H7 (cell line): ENCODE measurements around the gene SSNA1. TPM values are rescaled to one million over a fixed set of nuclear protein-coding genes. Genes with fewer than 3 reads are reported as not detected.

ENCODE experiments used
- DNase-seq: peaks from one replicate; pipeline ENCODE4 v3.0.0; 2012
- H3K27me3 ChIP-seq: 2 replicates; pipeline ENCODE4 v1.6.0; 2011; ENCODE audit warnings: mild to moderate bottlenecking, low read length; ENCODE audit not compliant: control insufficient read depth, insufficient read depth
- H3K36me3 ChIP-seq: replicated peaks from 2 replicates; pipeline ENCODE4 v1.5.1; 2011; ENCODE audit warnings: low read length; ENCODE audit not compliant: control insufficient read depth, insufficient read depth
- H3K4me3 ChIP-seq: 2 replicates; pipeline ENCODE4 v1.5.1; 2011; ENCODE audit warnings: low read depth, mild to moderate bottlenecking, control low read depth, low read length, moderate library complexity; ENCODE audit not compliant: insufficient read depth
- total RNA-seq: library from RNA; depleted of rRNA; stranded (reverse); fragments of >200 nt; shearing (Covaris generic); gene quantifications from 2 replicates; pipeline ENCODE4 v1.2.3, GENCODE V29; 2014

The SSNA1 gene
- total RNA-seq, 1 experiment from 2014 or later: 143 TPM

DNA sequence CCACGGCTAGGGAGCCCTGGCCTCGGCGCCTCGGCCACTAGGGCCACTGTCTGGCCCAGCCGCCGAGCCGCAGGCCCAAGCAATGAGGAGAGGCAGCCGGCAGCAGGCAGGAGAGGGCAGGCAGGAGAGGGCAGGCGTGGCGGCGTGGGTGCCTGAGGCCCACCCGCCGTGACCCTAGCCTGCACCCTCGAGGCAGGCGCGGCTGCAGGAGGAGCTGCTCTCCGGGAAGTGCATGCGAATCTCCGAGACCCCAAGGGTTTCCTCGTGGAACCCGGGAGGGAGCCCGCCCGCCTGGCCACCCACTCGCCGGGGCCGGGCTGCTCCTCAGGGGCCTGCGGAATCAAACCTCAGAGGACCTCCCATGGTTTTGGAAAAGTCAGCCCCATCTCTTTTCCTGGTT is 40.2 kb upstream of the SSNA1 start:
- Histone ChIP-seq H3K36me3 (no peaks in the 10 kb centered on the region), H3K27me3 (peaks cover 2% of the 10 kb centered on the region), H3K4me3 (no peak overlapping the region)
- no peak for DNase-seq

DNA sequence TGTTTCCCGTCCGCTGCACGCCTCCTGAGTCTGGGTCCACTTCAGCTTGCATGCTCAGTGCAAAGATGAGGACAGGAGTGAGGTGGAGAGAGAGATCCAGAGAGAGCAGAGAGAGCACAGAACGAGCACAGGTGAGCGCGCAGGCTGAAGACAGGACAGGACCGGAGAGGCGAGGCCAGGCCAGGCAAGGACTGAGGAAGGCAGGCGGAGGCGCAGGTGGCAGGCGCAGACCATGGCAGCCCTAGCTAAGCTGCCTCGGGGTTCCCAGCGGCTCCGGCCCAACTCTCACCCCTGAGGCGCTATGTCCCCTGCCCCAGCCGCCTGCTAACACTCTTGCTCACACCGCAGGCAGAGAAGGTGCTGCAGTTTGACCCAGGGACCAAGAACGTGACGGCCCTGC is 39.8 kb upstream of the SSNA1 start:
- no peak for DNase-seq
- Histone ChIP-seq H3K27me3 (peaks cover 2% of the 10 kb centered on the region), H3K4me3 (no peak overlapping the region), H3K36me3 (no peaks in the 10 kb centered on the region)

DNA sequence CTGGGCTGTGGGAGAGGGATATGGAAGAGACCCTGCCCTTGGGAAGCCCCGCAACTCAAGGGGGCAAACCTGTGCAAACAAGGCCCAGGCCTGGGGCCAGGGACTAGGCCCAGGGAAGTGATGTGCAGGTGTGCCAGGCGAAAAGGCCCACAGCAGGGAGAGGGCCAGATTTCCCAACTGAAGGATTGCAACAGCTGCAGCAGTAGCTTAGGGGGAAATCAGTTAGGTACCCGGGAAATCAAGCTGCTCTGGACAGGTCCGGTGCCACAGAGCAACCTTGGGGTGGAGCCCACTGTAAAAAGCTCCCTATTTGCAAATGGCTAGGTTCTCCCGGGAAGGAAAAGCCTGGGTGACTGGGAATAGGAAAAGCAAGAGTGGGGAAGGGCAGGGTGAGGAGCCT is 39.1 kb upstream of the SSNA1 start:
- Histone ChIP-seq H3K36me3 (no peaks in the 10 kb centered on the region), H3K4me3 (no peak overlapping the region), H3K27me3 (peaks cover 2% of the 10 kb centered on the region)
- no peak for DNase-seq

DNA sequence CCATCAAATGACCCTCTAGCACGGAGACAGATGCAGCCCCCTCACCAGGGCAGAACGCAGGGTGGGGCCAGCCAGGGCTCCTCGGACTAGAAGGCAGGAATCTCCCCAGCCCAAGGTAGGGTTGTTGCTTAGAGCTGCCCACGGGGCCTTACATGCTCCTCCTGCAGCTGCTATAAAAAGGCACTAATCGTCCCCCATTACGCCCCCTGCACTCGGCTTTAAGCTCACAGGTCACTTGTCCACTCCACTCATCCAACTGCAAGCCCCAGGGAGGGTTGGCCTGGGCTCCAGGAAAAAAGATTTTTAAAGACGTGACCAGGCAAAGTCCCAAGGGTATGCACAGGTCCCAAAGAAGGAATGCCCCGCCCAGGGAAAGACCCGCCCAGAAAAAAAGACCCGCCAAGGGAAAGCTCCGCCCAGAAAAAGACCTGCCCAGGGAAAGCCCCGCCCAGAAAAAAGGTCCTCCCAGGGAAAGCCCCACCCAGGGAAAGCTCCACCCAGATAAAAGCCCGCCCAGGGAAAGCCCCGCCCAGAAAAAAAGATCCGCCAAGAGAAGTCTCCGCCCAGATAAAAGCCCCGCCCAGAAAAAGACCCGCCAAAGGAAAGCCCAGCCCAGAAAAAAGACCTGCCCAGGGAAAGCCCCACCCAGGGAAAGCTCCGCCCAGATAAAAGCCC is 38.4 kb upstream of the SSNA1 start:
- Histone ChIP-seq H3K27me3 (peaks cover 6% of the 10 kb centered on the region), H3K36me3 (no peaks in the 10 kb centered on the region), H3K4me3 (no peak overlapping the region; the same call in 1 of the 2 replicates)
- peak; percentile 83 for DNase-seq

DNA sequence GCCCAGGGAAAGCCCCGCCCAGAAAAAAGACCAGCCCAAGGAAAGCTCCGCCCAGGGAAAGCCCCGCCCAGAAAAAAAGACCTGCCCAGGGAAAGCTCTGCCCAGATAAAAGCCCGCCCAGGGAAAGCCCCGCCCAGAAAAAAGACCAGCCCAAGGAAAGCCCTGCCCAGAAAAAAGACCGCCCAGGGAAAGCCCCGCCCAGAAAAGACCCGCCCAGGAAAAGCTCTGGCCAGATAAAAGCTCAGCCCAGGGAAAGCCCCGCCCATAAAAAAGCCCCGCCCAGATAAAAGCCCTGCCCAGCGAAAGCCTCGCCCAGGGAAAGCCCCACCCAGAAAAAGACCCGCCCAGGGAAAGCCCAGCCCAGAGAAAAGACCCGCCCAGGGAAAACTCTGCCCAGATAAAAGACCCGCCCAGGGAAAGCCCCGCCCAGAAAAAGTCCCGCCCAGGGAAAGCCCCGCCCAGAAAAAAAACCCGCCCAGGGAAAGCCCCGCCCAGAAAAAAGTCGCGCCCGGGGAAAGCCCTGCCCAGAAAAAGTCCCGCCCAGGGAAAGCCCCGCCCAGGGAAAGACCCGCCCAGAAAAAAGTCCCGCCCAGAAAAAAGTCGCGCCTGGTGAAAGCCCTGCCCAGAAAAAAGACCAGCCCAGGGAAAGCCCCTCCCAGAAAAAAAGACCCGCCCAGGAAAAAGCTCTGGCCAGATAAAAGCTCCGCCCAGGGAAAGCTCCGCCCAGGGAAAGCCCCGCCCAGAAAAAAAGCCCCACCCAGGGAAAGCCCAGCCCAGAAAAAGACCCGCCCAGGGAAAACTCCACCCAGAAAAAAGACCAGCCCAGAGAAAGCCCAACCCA is 37.6 kb upstream of the SSNA1 start:
- no peak overlapping the region for H3K4me3 ChIP-seq
- DNase-seq: peak; percentile 86
- peaks cover 13% of the 10 kb centered on the region for H3K27me3 ChIP-seq
- no peaks in the 10 kb centered on the region for H3K36me3 ChIP-seq

DNA sequence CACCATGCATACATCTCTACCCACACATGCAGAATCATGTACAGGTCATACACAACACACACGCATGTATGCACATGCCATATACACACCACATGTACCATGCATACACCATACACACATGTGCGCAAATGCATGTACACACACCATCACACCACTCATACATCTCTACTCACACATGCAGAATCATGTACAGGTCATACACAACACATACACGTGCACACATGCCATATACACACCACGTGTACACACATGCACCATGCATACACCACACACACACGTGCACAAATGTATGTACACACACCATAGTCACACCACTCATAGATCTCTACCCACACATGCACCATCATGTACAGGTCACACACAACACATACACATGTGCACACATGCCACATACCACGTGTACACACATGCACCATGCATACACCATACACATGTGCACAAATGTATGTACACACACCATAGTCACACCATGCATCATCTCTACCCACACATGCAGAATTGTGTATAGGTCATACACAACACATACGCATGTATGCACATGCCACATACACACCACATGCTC is 35.6 kb upstream of the SSNA1 start:
- Histone ChIP-seq H3K36me3 (no peaks in the 10 kb centered on the region), H3K4me3 (no peak overlapping the region), H3K27me3 (peaks cover 32% of the 10 kb centered on the region)
- DNase-seq: no peak

DNA sequence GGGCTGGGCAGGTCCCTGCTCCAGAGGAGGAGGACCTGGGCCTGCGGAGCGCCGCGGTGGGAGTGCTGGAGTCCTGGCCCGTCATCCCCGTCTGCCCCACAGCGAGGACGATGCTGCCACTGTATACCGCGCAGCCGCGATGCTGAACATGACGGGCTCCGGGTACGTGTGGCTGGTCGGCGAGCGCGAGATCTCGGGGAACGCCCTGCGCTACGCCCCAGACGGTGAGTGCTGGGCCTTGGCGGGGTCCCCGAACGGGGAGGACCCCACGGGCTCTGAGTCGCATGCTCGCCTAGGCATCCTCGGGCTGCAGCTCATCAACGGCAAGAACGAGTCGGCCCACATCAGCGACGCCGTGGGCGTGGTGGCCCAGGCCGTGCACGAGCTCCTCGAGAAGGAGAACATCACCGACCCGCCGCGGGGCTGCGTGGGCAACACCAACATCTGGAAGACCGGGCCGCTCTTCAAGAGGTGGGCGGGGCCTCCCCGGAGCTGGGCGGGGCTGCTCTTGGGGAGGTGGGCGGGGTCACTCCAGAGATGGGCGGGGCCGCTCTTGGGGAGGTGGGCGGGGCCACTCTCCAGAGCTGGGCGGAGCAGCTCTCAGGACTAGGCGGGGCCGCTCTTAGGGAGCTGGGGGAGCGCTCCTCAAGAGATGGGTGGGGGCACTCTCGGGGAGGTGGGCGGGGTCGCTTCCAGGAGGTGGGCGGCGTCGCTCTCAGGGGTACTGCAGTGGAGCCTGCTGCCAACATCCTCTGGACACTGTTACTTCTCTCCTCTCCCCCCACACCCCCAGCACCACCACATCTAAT is 31.7 kb upstream of the SSNA1 start:
- Histone ChIP-seq H3K27me3 (peaks cover 61% of the 10 kb centered on the region), H3K36me3 (no peaks in the 10 kb centered on the region), H3K4me3 (peak overlapping the region; percentile 55)
- peak; percentile 96 for DNase-seq

DNA sequence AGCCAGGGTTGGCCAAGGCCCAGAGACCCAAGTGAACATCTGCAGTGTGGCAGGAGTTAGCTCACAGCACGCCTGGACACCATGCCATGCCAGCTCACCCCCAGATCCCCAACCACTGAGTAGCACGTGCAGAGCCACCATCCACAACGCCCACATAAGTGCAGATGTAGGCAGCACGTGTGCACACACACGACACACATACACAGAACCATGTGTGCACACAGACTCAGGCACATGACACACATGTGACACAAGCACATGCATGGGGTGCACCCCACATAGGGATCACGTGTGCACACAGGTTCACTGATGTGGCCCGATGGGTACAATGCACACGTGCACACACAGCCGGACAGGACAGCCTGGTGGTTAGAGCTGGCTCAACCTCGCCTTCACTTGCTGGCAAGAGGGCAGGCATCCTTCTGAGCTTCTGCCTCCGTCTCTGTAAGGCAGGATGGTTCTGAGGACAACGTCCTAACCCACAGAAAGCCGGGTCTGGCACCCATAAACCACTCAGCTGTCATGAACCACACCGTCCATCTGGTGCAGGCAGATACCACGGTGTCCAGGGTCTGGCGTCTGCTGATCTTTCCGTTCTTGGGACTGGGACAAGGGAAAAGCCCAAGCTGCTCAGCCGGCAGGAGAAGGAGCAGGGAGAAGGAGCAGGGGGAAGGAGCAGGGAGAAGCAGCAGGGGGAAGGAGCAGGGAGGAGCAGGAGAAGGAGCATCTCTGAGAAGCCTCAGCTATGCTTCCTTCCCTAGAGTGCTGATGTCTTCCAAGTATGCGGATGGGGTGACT is 30.7 kb upstream of the SSNA1 start:
- H3K36me3 ChIP-seq: no peaks in the 10 kb centered on the region
- DNase-seq: no peak
- H3K27me3 ChIP-seq: peaks cover 71% of the 10 kb centered on the region
- H3K4me3 ChIP-seq: no peak overlapping the region

DNA sequence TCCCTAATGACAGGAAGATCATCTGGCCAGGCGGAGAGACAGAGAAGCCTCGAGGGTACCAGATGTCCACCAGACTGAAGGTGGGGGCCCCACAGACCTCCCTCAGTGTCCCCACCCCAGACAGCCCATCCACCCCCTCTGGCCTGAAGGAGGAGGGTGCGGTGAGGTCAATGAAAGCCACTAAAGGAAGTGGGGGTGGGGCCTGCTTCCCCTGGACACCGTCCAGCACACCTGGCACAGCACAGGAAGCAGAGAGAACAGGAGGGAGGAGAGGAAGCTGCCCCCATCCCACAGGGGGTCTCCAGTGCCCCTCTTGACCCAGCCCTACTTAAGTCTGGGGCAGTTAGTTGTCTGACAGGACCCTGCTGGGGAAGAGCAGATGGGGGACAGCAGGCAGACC is 29.9 kb upstream of the SSNA1 start:
- no peak for DNase-seq
- H3K27me3 ChIP-seq: peaks cover 78% of the 10 kb centered on the region
- no peaks in the 10 kb centered on the region for H3K36me3 ChIP-seq
- H3K4me3 ChIP-seq: no peak overlapping the region

DNA sequence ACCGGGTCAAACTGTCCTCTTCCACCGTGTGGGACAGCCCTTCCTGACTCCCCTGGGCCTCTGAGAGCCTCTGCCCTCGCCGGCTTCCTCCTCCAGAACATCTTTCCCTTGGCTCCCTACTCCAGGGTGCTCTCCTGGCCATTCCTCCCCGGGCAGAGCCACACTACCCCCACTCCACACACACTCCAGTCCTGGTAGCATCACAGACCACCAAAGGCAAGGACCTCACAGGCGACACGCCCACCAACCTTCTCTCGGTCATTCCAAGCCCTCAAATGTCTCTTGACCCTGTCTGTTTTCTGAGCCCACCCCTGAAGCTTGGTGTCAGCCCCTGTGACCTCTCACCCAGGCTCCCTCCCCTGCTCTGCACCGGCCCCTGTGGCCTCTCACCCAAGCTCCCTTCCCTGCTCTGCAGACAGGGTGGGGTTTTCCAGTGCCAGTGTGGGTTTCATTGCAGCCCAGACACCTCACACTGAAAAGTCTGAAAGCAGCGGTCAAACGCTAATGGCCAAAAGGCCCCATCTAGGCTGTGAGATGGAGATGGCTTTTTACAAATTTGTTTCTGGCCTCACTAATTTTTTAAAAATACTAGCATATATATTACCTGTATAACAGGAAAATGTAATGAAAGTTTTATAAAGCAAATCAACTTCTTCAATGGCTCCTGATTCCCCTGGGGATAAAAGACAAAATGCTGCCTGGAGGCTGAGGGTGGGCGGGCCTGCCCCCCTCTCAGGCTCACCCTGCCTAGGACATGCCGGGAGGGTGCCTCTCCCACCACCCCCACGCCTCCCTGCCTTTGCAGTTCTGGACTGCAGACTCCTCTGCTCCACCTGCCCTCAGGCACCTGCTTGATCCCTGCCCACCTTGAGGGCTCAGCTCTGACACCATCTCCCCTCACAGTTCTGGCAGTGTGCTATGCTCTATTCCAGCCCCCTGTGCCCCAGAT is 29.1 kb upstream of the SSNA1 start:
- Histone ChIP-seq H3K27me3 (peaks cover 83% of the 10 kb centered on the region), H3K36me3 (no peaks in the 10 kb centered on the region), H3K4me3 (no peak overlapping the region)
- DNase-seq: no peak

DNA sequence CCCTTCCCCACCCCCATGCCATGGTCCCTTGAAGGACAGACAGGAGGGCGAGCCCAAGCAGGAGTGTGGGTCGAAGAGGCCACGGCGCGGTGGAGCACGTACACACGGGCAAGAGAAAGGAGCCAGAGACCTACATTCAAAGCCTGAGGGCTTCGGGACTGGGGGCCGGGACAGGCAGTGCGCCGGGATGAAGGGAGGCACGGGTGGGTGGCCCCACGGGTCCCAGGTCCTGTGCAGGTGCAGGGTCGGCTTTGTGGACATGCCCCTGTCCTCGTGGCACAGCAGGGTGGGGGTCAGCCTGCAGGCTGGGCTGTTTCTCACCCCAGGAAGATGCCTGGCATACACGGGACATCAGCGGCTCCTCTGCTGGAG is 28.4 kb upstream of the SSNA1 start:
- Histone ChIP-seq H3K27me3 (peaks cover 85% of the 10 kb centered on the region), H3K36me3 (no peaks in the 10 kb centered on the region), H3K4me3 (no peak overlapping the region)
- DNase-seq: no peak

DNA sequence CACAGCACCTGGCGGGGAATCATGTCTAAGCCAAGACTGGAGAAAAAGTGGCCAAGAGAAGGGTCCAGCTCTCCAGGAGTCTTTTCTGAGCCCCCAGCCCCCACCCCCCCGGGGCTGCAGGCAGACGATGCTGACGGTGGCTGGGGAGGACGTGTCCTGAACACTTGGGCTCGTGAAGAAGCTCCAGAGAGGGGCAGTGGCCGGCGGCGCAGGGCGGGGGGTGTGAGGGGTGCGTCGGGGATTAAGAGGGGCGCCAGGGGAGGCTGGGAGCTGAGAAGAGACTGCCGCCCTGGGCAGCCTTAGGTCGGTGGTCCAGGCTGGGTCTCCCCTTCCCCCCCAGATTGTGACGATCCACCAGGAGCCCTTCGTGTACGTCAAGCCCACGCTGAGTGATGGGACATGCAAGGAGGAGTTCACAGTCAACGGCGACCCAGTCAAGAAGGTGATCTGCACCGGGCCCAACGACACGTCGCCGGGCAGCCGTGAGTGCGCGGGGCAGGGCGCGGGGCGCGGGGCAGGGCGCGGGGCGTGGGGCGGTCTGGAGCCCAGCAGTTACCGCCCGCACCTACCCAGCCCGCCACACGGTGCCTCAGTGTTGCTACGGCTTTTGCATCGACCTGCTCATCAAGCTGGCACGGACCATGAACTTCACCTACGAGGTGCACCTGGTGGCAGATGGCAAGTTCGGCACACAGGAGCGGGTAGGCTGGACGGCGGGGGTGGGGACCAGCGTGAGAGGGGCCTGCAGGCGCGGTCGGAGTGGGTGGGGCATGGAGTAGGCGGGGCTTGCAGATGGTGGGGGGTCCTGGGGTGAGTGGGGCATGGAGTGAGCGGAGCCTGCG is 27.5 kb upstream of the SSNA1 start:
- no peak for DNase-seq
- Histone ChIP-seq H3K4me3 (no peak overlapping the region), H3K36me3 (no peaks in the 10 kb centered on the region), H3K27me3 (peaks cover 78% of the 10 kb centered on the region)
